Ascending aorta (tissue), 2 donors: ENCODE measurements around the gene CRACDL. TPM values are rescaled to one million over a fixed set of nuclear protein-coding genes. Genes with fewer than 3 reads are reported as not detected.

Experiments
- DNase-seq, 2 donors: peaks; one replicate each; pipeline ENCODE4 v3.0.0-alpha.2; 2019; ENCODE audit warnings: low spot score in 2 of 2
- H3K27ac ChIP-seq, 2 donors: fragments of 200-600 bp; sonication (generic); one replicate each; pipeline ENCODE4 v1.5.1; 2016 to 2017; ENCODE audit warnings: mild to moderate bottlenecking in 1 of 2
- H3K27me3 ChIP-seq: fragments of 200-600 bp; sonication (generic); one replicate; pipeline ENCODE4 v1.5.1; 2017
- H3K36me3 ChIP-seq, 2 donors: fragments of 200-600 bp; sonication (generic); one replicate each; pipeline ENCODE4 v1.5.1; 2016
- H3K4me1 ChIP-seq, 2 donors: fragments of 200-600 bp; sonication (generic); one replicate each; pipeline ENCODE4 v1.5.1; 2016 to 2017; ENCODE audit warnings: mild to moderate bottlenecking in 1 of 2
- H3K4me3 ChIP-seq, 2 donors: fragments of 200-600 bp; sonication (generic); one replicate each; pipeline ENCODE4 v1.5.1; 2016 to 2017; ENCODE audit warnings: mild to moderate bottlenecking in 1 of 2
- H3K9me3 ChIP-seq, 2 donors: fragments of 200-600 bp; sonication (generic); one replicate each; pipeline ENCODE4 v1.5.1; 2016
- intact Hi-C: fragments of 100-400 bp; cut with DNase I; formaldehyde crosslinking; loops from one replicate; pipeline ENCODE4 v1.15.1; 2023
- total RNA-seq: library from RNA; depleted of rRNA; stranded (reverse); fragments of >200 nt; gene quantifications from one replicate; pipeline ENCODE4 v1.1.0, GENCODE V29; 2016
- TF ChIP-seq, protein P1 (sequence below), 3 experiments: fragments of 200-600 bp in 2 of 3; fragments of 450-650 bp in 1 of 3; sonication (generic) in 2 of 3; IDR thresholded peaks; one replicate each; pipeline ENCODE4 v1.5.1; 2016 to 2019; ENCODE audit warnings: antibody characterized with exemption in 3 of 3, mild to moderate bottlenecking in 1 of 3, moderate library complexity in 1 of 3

Gene CRACDL
- total RNA-seq, 1 donor from 2014 or later = 51.9 TPM

DNA sequence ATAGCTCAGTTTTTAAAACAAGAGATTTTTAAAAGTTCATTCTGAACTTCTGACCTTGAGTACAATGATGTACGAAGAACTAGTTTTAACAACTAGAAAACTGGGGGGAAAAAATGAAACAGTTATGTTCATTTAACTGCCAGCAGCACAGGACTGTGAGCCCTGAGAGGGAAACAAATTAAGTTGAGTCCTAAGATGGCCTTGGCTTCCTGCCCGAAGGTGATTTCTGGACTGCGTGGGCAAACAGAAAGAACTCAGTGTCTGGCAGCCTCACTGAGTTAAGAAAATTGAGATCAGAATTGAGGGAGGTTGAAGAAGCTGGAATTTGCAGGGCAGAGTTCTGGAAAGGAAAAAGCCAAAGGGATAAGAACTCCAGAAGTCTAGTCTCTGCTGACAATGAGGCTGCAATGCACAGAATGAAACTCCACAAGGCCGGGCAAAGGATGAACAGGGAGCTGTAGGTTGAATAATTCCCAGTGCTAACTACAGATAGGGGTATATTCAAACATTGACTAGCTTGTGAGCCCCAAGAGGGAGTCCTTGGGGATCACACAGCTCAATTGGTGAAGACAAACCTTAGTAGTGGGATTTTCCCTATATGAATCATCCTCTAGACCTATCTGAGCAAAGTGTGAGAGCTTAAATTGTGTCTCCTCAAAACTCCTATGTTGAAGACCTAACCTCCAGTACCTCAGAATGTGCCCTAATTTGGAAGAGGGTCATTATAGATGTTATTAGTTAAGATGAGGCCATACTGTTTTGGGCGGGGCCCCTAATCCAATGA, 13.1 kb upstream of the CRACDL start:
- no peaks in the 10 kb centered on the region for H3K36me3 ChIP-seq
- no peak for DNase-seq
- intact Hi-C loops = no loop called here
- H3K4me3 ChIP-seq = no peak overlapping the region
- TF ChIP-seq, protein P1, sequence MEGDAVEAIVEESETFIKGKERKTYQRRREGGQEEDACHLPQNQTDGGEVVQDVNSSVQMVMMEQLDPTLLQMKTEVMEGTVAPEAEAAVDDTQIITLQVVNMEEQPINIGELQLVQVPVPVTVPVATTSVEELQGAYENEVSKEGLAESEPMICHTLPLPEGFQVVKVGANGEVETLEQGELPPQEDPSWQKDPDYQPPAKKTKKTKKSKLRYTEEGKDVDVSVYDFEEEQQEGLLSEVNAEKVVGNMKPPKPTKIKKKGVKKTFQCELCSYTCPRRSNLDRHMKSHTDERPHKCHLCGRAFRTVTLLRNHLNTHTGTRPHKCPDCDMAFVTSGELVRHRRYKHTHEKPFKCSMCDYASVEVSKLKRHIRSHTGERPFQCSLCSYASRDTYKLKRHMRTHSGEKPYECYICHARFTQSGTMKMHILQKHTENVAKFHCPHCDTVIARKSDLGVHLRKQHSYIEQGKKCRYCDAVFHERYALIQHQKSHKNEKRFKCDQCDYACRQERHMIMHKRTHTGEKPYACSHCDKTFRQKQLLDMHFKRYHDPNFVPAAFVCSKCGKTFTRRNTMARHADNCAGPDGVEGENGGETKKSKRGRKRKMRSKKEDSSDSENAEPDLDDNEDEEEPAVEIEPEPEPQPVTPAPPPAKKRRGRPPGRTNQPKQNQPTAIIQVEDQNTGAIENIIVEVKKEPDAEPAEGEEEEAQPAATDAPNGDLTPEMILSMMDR (IDR thresholded peaks at IDR 0.05) = no peak
- H3K4me1 ChIP-seq = no peaks in the 10 kb centered on the region
- H3K27ac ChIP-seq = no peak overlapping the region
- H3K9me3 ChIP-seq = no peaks in the 10 kb centered on the region
- H3K27me3 ChIP-seq = no peaks in the 10 kb centered on the region

DNA sequence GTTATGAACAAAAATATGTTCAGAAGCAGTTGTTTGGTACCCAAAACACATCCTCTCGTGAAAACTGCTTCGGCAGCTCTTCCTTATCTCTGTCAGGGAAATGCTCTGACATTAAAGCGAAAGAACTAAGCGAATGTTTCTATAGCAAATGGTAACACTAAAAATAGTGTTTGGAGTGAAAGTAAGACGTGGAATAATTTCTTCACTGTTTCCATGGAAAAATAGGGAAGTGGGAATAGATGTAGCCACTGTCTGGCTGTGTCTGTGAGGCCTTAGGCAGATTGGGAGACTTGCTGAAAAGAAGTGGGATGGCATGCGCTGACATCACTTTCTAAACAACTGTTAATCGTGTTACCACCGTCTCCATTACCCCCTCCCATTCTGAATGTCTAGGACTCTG, 11.5 kb upstream of the CRACDL start:
- TF ChIP-seq, protein P1 (IDR thresholded peaks at IDR 0.05) = no peak

DNA sequence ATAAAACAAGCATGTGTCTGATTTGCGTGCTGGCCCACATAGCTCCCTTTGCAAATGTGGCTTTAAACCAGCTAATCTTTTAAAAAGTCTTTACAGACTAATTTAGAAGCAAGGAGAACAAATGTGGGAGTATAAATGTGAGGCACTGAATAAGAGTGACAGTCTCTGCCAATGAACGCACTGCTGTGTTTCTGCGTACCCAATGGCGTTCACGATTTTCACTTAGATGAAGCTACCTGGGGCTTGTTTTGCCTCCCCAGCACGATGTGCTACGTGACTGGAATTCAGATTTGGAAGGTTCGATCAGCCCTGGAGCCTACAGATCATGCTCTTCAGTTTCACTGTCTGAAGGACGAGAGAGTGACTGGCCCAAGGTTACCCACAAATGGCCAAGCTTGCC, 10.8 kb upstream of the CRACDL start:
- TF ChIP-seq, protein P1 (IDR thresholded peaks at IDR 0.05) = no peak
- no peak for DNase-seq
- Histone ChIP-seq H3K27ac (no peak overlapping the region), H3K9me3 (no peaks in the 10 kb centered on the region), H3K4me3 (no peak overlapping the region), H3K27me3 (no peaks in the 10 kb centered on the region), H3K4me1 (no peaks in the 10 kb centered on the region), H3K36me3 (no peaks in the 10 kb centered on the region)
- intact Hi-C loops = no loop called here

More for the DNA sequence above, 11.5 kb upstream of the CRACDL start:
- intact Hi-C loops = no loop called here
- Histone ChIP-seq H3K4me3 (no peak overlapping the region), H3K9me3 (no peaks in the 10 kb centered on the region), H3K27ac (no peak overlapping the region), H3K36me3 (no peaks in the 10 kb centered on the region), H3K4me1 (no peaks in the 10 kb centered on the region), H3K27me3 (no peaks in the 10 kb centered on the region)
- DNase-seq = no peak

DNA sequence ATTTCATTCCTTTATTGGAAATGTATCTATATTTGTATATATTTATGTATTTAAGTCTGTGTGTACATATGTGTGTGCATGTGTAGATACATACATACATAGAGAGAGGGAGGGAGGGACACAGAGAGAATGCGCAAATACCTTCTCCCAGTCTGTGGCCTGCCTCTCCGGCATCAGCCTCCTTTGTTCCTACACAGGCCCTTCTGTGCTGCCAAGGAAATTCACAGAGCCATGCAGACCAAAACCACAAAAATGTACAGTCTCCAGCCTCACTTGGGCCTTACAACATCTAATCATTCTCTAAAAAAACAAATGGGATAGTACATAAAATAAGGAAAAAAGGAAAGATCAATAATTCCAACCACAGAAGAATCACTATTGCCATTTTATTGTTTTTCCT, 8.8 kb upstream of the CRACDL start:
- H3K9me3 ChIP-seq = no peaks in the 10 kb centered on the region
- intact Hi-C loops = no loop called here
- no peak for DNase-seq
- TF ChIP-seq, protein P1 (IDR thresholded peaks at IDR 0.05) = no peak
- H3K36me3 ChIP-seq = no peaks in the 10 kb centered on the region
- no peaks in the 10 kb centered on the region for H3K27me3 ChIP-seq
- H3K27ac ChIP-seq = no peak overlapping the region
- H3K4me1 ChIP-seq = no peaks in the 10 kb centered on the region
- no peak overlapping the region for H3K4me3 ChIP-seq

DNA sequence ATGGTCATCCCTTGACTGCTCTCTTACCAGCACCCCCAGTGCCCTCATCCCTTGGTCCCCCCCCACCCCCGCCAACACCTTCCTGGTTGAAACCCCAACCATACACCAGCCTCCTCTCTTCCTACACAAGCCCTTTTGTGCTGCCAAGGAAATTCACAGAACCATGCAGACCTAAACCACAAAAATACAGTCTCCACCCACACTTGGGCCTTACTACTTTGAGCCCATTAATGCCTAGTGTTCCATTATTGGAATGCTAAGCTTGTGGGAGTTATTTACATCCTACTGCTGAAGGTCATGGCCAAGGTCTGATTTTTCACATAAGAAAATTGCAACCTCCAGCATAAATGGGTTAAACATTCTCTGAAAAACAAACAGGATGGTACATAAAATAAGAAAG, 4.1 kb upstream of the CRACDL start:
- intact Hi-C loops = no loop called here
- Histone ChIP-seq H3K9me3 (no peaks in the 10 kb centered on the region), H3K27ac (no peak overlapping the region), H3K36me3 (no peaks in the 10 kb centered on the region), H3K4me3 (no peak overlapping the region), H3K27me3 (no peaks in the 10 kb centered on the region), H3K4me1 (peaks cover 6% of the 10 kb centered on the region in 2 donors)
- no peak for DNase-seq
- TF ChIP-seq, protein P1 (IDR thresholded peaks at IDR 0.05) = no peak
